ENCODE data around the gene GSPT1.

GSPT1 gene

DNA sequence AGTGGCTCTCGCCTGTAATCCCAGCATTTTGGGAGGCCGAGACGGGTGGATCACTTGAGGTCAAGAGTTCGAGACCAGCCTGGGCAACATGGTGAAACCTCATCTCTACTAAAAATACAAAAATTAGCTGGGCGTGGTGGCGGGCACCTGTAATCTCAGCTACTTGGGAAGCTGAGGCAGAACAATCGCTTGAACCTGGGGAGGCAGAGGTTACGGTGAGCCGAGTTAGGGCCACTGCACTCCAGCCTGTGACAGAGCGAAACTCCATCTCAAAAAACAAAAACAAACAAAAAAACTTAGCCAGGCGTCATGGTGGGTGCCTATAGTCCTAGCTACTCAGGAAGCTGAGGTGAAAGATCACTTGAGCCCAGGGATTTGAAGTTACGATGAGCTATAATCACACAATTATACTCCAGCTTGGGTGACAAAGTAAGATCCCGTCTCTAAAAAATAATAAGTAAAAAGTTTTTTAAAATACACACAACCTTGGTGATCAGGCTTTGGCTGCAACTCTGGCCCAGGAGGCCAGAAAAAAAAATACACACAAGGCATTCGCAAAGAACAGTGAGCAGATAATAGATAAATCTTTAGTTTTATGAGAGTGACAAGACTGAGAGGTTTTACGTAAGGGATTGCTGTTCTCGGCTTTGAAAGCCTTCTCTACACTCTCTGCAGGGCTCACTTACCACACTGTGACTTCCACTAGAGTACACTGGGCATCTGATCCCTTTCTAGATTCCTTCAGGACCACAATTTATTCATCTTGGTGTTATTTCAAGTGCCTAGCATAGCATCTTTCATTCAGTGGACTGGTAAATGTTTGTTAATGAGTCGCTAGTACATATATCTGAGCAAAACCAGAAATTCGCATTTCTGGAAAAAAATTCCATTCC lies 5.9 kb downstream of the GSPT1 start:
- no peak for DNase-seq

DNA sequence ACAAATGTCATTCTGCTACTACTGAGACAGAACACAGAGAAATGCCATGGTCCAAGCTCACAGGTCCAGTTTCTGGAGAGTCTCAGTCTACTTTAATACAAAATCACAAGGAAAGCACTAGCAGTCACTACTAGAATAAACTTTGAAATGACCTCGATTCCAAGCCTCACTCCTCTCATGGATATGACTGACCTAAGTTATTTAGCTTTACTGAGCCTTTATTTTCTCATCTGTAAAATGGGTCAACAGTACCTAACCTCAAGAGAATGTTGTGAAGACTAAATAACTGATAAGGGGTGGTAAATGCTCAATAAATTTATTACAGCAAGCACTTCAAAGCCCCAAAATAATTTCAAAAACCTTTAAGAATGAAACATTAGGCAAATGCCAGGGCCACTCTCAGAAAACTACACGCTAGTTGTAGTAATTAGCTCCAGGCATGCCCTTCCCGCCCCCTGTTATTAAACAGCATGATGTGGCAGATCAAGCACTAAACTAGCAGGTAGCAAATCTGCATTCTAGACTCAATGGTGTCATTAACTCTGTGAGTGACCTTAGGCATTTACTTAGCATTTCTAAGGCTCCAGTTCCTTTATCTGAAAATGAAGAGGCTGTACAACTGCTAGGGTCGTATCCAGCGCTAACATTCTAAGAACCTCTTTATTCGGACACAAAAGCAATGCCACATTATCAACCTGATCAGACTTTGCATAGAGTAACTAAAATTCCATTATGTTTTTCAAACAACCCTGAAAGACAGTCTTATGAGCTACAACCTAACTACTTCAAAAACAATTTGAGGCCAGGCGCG lies 8.4 kb downstream of the GSPT1 start:
- no peak for DNase-seq

DNA sequence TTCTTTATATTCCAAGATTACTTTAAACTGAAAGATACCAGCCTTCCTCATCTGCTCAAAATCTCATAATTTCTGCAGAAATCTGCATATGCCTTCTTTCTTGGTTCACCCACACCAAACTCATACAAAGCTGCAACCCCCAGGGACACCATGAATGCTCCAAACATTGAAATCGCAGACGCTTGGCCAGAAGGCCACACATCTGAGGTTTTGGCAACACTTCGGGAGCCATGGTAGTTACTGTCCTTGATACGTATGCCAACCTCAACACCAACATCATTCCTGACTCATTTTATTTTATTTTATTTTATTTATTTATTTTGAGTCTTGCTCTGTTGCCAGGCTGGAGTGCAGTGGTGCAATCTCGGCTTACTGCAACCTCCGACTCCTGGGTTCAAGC lies 11.8 kb downstream of the GSPT1 start:
- DNase-seq: no peak

DNA sequence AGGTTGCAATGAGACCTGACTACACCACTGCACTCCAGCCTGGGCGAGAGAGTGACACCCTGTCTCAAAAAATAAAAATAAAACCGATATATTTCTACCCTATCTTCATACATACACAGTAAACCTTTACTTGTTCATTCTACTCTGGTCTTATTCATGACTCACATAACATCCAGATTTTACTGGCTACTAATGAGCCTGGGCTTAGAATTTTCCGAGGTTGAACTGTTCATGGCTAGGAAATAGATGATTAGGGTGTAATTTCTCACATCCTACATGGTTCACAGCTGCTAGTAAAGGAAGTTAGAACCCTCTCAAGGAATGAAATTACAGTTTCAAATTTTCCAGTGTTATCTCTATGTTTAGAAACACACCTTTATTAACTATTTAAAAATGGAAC lies 14.7 kb downstream of the GSPT1 start:
- DNase-seq: no peak

DNA sequence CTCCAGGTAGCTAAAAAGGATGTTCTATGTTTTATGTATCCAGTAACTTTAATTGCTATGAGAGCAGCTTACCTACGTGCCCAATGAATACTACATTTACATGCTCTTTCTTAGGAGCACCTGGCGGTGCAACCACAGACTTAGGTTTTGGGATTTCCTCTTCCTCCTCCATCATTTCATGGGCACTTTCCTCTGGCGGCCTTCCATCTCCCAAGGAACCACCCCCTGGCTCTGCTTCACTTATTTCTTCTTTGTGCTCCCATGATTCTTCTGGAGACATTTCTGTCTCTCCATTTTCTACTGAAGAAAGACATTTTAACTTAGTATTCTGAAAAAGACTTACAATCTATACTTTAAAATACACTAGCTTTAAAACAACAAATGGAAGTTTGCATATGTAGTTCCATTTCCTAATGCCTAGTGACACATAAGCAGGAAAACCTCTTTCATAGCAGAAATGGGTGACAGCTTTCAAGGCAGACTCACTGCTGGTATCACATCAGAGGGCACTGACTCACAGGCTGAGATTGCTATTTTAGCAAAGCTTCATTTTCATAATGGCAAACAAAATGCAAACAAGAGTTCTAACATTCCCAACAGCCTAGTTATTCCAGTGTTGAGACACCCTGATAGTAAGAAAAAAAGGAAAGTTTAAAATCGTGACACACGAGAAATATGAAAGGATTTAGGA lies 19.1 kb downstream of the GSPT1 start:
- no peak for DNase-seq

DNA sequence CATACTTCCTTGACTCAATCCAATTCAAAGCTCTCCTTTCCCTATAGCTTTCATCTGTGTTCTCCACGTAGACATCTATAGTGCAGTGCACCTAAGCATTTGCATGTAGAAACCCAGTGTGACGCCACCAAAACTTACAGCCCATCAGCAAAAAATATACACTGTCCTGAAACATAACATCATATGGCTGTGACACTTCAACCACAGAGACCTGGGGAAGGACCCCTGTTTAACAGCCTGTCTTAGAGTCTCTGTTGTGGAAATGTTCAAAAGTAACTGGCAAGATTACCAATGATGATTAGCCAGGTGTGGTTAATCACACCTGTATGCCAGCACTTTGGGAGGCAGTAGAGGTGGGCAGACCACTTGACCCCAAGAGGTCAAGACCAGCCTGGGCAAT lies 22.2 kb downstream of the GSPT1 start:
- no peak for DNase-seq

DNA sequence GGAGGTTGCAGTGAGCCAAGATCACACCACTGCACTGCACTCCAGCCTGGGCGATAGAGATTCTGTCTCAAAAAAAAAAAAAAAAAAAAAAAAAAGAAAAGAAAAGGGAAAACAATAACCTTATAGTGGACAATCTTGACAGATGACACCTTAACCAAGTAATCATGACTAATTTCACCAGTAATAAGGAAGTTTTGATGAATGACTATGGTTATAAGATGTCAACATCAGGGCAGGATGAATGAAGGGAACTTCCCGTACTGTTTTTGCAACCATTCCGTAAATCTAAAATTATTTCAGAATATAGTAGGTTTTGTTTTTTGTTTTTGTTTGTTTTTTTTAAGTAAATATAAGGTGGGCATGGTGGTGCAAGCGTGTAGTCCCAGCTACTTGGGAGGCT lies 23.0 kb downstream of the GSPT1 start:
- no peak for DNase-seq

DNA sequence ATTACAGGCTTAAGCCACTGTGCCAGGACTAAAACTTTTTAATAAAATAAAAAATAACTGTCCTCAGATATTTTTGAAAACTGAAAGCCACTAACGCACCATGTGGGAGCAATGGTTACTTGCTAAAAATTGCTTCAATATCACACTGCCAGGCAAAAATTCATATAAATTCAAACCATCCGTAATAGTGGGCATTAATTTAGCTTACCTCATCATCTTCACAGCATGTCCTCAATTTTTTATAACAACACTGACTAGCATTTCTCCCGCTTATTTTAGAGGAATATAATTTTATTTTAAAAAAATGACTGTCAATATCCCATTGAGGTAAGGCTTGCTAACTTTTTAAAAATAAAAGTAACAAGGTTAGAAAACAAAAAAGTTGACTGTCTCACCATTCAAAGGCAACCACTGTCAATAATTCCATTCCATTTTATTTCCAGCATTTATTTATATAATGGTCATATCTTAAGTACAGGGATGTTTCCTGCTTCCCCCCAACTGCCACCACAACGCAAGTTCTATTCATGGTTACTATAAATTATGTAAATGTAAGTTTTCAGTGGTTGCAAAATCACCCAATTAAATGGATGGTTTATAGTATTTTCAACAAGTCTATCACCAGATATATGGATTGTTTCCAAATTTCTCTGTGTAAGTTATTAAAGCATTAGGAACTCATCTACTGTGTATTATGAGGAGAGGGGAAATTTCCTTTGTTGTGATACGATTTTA lies 25.4 kb downstream of the GSPT1 start:
- DNase-seq: no peak

DNA sequence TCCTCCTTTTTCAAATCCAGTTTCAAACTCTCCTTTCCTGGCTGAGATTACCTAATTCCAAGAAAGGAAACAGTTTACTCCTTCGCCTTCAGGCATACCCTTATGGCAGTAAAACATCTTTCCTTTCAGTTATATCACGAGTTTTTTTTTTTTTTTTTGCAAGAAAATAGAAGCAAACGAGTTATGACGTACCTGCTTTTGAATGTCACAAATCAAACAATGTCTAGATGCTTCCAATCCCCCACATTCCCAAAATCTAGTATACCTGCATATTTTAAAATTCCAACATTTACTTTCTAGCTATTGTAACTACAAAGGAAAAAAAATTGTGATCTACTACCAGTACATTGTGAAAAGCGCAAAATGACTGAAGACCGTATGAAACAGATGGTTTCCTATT lies 28.9 kb downstream of the GSPT1 start:
- DNase-seq: no peak

DNA sequence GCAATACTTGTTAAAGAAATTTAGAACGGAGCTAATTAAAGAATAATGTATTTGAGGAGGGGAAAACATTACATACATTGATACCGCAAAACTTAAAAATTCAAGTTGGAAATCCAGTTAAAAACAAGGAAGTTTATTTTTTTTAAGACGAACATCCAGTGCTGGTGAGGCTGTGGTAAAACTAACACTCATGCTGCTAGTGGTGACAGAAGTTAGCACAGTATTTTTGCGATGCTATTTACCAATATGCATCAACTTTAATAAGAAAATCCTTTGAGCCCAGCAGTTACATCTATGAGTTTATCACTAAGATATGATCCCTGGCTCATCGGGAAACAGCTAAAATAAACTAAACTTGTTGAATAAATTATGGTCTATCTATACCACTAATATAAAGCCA lies 31.7 kb downstream of the GSPT1 start:
- DNase-seq: no peak

DNA sequence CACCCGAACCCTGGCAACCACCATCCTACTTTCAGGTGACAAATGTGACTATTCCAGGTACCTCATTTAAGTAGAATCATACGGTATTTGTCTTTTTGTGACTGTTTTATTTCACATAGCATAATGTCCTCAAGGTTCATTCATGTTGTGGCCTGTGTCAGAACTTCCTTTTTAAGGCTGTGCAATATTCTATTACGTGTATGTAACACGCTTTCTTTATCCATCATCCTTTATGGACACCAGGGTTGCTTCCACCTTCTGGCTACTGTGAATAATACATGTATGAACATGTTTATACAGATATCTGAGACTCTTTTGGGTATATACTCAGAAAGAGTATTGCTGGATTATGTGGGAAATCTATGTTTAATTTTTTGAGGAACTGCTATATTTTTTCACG lies 35.7 kb downstream of the GSPT1 start:
- DNase-seq: no peak

DNA sequence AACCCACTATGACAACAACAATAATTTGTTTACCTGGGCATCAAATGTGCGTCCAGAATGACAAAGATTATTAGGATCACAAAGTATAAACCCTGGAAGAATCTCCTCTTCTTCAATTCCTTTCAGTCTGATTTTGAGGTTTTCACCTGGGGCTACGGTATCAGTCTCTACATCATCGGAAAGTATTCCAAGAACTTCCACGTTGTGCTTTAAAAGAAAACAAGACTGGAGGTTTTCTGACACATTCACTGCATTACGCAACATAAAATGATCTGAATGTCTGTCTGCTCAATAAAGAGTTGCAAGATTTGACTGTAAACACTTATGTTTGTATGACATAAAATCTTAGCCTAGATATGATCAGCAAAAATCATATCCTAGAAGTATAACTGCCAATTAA lies 38.4 kb downstream of the GSPT1 start:
- DNase-seq: no peak

DNA sequence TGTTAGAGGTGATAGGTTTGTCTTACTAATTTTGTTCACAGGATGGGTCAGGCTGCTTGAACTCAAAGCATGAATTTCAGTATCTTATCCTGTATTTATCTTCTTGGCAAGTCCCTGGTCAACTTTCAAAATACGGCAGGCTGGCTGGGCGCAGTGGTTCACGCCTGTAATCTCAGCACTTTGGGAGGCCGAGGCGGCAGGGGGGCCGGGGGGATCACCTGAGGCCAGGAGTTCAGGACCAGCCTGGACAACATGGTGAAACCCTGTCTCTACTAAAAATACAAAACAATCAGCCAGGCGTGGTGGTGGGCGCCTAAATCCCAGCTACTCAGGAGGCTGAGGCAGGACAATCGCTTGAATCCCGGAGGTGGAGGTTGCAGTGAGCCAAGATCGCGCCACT lies 39.5 kb downstream of the GSPT1 start:
- no peak for DNase-seq

DNA sequence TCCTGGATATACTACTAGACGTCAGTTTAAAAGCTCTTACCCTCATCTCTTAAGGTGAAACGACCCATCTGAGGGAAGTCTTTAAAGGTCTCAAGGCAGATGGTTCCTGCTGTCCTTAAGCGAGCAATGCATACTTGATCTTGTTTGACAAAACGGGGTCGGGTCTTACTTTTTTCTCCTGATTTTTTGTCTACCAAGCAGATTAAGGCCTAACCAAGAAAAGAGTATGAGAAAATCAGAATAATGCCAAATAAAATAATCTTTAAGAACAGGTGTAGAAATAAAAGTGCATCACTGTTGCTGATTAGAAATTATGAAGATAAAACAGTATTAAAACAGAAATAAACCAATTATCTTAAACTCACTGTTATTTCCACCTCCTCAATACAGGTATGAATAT lies 40.0 kb downstream of the GSPT1 start:
- no peak for DNase-seq

DNA sequence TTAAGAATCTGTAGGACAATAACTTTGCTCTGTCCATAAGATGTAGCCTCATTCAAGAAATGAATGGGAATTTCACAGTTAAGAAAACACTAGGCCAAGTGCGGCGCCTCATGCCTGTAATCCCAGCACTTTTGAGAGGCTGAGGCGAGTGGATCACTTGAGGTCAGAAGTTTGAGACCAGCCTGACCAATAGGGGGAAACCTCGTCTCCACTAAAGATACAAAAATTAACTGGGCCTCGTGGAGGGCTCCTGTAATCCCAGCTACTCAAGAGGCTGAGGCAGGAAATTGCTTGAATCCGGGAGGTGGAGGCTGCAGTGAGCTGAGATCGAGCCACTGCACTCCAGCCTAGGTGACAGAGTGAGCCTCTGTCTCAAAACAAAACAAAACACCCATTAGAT lies 44.6 kb downstream of the GSPT1 start:
- no peak for DNase-seq

DNA sequence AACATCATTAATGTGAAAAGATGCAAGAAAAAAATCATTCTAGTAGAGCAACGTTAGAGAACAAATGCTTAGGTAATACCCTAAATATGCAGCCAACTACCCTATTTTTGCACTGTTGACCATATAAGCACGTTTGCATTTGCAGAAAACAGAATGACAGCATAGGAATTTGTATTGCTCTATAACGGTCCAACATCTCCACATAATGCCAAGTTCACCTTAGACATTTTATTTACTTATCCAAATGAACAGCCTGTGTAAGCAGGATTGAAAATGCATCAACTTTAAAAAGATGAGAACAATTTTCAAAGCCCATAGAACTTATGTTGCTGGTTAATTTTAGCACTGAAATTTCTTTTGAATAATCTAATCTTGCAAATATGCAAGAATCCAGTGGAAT lies 45.4 kb downstream of the GSPT1 start:
- DNase-seq: no peak

DNA sequence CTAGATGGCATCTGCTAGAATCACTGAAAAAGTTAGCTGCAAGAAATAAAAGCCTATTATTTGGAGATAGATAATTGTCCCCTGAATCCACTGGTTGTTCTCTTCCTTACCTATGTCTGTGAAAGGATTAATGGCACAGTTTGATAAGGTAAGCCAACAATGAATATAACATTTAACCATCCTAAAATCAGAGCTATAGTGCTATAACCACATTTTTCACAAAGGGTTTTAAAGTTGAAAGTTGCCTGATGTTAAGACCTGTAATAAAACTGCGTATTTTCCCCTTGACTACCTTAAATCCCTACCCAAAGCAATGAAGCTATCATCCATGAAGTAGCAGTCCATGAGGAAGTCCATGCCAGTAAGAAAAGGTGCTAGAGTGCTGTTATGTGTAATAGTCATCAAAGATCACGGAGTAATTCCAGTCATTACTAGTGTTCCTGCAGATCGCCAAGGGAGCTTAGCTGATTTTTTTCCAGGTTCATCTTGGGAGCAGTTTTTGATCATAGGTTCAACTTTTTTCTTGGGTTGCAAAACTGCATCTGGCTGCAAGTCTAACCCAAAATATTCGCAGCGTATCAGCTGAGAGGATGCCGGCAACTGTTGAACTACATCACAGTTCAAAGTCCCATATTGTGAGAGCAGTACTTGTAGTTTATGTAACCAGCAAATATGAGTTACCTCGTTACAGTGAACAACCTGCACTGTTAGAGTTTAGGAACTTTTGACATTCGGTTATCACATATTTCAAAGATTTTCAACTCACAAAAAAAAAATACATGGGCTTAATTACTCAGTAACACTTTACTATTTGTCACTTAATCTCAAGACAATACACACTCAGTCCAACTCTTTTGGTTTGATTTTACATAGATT lies 46.2 kb downstream of the GSPT1 start:
- no peak for DNase-seq

DNA sequence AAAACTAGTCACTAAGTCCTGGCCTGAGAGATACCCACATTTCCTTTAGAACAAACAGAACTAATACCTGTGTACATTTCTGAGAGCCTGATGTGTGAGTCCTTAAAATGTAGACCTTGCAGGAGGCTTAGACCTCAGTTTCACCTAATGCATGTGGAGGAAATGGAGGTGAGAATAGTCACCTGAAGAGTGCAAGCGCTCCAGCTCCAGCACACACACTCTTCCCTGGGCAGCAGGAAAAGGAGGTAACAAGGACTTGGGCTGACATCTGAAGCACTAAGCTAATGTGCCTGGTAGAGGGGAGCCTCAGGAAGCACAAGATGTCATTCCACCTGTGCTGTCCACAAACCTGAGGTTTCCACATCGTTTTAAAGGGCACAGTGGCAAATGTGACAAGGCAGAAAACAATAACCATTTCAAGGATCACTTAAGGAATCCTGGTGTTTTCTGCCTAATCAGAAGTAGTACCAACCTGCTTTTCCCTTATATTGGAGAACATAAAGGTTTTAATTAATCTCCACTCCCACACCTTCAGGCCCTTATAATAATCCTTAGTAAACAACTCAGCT lies 47.3 kb downstream of the GSPT1 start:
- DNase-seq: no peak

DNA sequence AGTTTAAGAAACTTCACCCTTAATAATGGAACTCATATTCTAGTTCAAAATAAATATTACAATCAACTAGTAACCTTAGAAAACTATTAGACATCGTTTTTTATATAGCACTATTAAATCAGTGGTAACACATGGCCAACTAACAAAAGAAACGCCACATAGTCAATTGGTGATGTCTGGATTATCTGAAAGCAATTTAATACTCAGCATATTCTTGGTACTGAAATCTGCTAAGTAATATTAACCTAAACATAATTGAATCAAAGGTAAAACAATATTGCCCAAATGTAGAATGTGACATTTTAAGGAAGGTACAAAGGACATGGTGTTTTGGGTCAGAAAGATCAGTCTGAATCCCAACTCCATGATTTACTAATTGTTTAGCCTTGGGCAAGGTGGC lies 53.3 kb downstream of the GSPT1 start:
- DNase-seq: no peak

DNA sequence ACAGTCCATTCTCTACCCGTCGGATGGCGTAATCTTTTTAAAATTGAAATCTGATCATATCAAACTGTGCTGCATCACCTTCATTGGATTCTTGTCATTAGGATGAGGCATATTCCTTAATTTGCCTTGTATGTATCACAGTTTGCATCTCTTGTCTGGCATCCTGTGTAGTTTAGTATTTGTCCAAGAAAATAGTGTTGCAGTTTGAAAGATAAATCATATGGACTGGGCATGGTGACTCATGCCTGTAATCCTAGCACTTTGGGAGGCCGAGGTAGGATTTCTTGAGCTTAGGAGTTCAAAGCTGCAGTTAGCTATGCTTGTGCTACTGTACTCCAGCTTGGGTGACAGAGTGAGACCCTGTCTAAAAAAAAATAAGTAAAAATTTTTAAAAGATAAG lies 58.6 kb downstream of the GSPT1 start:
- no peak for DNase-seq

DNA sequence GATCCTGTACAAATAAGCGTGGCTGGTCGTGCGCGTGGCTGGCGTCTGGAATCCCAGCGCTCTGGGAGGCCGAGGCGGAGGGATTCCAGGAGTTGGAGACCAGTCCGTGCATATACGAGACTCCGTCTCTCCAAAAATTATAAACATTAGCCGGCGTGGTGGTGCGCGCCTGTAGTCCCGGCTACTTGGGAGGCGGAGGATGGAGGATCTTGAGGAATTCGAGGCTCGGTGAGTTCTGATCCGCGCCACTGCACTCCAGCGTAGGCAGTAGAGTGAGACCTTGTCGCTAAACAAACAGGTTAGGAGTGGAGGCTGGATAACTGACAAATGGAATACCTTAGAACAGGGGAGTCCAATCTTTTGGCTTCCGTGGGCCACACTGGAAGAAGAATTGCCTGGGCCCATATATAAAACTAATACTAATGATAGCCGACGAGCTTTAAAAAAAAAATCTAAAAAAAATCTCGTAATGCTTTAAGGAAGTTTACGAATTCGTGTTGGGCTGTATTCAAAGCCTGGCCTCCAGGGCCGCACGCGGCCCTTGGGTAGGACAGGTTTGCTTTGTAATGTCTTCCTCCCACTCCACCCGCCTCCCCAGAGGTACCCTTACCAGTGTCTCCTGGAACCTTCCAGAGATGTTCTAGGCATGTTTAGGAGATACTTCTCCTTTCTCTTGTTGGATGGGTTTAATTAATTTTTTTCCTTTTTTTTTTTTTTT lies 63.5 kb downstream of the GSPT1 start:
- no peak for DNase-seq
